ENCODE data around the gene KIF6.

- TF ChIP-seq CTCF (conservative IDR thresholded peaks at IDR 0.05; ENCODE audit: low read depth, low read length) (no peak), EZH2 (IDR thresholded peaks at IDR 0.05; ENCODE audit: borderline replicate concordance, low read depth, low read length, poor library complexity, severe bottlenecking) (no peak)
These were observed 58.3 kb downstream of the KIF6 start for GRCh38 chr6:39666706-39667489.
